ENCODE data around the gene ATXN1. TPM values are rescaled to one million over a fixed set of nuclear protein-coding genes. Genes with fewer than 3 reads are reported as not detected.

Gene ATXN1
- polyA plus RNA-seq, 1 donor (not counting 4 experiments of a cell fraction or from before 2014, with no cell fraction given): 9.7 TPM

DNA sequence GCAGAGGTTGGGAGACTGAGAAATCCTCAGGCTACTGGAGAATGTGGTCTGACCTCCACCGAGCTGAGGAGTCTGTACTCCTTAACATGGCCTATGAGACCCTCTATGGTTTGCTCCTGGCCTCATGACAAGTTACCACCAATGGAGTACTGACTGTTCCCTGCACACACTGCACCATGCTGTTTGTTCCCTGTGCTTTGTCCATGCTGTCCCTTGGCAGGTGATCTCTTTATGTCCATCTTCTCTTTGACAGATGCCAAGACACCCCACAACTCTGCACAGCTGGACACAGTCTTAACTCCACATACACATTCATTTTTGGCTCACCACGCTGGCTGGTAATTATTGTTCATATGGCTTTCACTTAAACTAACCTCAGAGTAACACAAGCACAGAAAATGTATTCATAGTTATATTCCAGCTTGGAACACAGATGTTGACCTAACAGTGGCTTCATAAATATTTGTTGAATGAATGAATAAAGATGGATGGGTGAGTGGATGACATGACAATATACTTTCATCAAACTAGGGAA is 258.0 kb downstream of the ATXN1 start:
- no peak overlapping the region for H3K4me3 ChIP-seq (ENCODE audit: control insufficient read depth in 2 of 3, extremely low read depth in 1 of 3, insufficient read depth in 2 of 3, low read depth in 1 of 3, low read length in 3 of 3)
- no peak overlapping the region for H2AFZ ChIP-seq (ENCODE audit: control insufficient read depth, low read length)
- H4K20me1 ChIP-seq (ENCODE audit: control insufficient read depth, extremely low read depth, insufficient read depth, low read length): no peaks in the 10 kb centered on the region
- H3K27me3 ChIP-seq (ENCODE audit: control insufficient read depth, extremely low read depth, insufficient read depth, low read length): no peaks in the 10 kb centered on the region
- H3K4me2 ChIP-seq (ENCODE audit: control insufficient read depth, extremely low read depth, insufficient read depth, low read depth, low read length): no peak overlapping the region
- H3K9me1 ChIP-seq (ENCODE audit: control insufficient read depth, extremely low read depth, insufficient read depth, low read length): no peaks in the 10 kb centered on the region
- no peak overlapping the region for H3K27ac ChIP-seq (ENCODE audit: control insufficient read depth, insufficient read depth, low read length)
- H3K4me1 ChIP-seq (ENCODE audit: control insufficient read depth, extremely low read depth, insufficient read depth, low read length): peaks cover 5% of the 10 kb centered on the region
- H3K9me3 ChIP-seq (ENCODE audit: control insufficient read depth, low read depth, low read length): no peaks in the 10 kb centered on the region
- H3K79me2 ChIP-seq (ENCODE audit: control insufficient read depth, insufficient read depth, low read length): no peaks in the 10 kb centered on the region
- dilution Hi-C loops (cut with MboI; ENCODE audit: extremely low pct_ligation_motif_present, low sequenced_read_pairs): no loop called here
- H3K9ac ChIP-seq (ENCODE audit: control insufficient read depth, extremely low read depth, insufficient read depth, low read length): no peak overlapping the region
- H3K36me3 ChIP-seq (ENCODE audit: control insufficient read depth in 2 of 2, extremely low read depth in 1 of 2, insufficient read depth in 2 of 2, low read length in 2 of 2): no peaks in the 10 kb centered on the region
- DNase-seq (ENCODE audit: low read depth, low spot score) (no peak), FAIRE-seq (no peak)
- TF ChIP-seq, protein P1, sequence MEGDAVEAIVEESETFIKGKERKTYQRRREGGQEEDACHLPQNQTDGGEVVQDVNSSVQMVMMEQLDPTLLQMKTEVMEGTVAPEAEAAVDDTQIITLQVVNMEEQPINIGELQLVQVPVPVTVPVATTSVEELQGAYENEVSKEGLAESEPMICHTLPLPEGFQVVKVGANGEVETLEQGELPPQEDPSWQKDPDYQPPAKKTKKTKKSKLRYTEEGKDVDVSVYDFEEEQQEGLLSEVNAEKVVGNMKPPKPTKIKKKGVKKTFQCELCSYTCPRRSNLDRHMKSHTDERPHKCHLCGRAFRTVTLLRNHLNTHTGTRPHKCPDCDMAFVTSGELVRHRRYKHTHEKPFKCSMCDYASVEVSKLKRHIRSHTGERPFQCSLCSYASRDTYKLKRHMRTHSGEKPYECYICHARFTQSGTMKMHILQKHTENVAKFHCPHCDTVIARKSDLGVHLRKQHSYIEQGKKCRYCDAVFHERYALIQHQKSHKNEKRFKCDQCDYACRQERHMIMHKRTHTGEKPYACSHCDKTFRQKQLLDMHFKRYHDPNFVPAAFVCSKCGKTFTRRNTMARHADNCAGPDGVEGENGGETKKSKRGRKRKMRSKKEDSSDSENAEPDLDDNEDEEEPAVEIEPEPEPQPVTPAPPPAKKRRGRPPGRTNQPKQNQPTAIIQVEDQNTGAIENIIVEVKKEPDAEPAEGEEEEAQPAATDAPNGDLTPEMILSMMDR (optimal IDR thresholded peaks at IDR 0.05 in 1 of 3, IDR thresholded peaks at IDR 0.05 in 1 of 3, conservative IDR thresholded peaks at IDR 0.05 in 1 of 3; ENCODE audit: extremely low read depth in 1 of 3, insufficient read depth in 2 of 3, low read length in 3 of 3): no peak
- no peak for TF ChIP-seq EZH2 (IDR thresholded peaks at IDR 0.05; ENCODE audit: low read length)

DNA sequence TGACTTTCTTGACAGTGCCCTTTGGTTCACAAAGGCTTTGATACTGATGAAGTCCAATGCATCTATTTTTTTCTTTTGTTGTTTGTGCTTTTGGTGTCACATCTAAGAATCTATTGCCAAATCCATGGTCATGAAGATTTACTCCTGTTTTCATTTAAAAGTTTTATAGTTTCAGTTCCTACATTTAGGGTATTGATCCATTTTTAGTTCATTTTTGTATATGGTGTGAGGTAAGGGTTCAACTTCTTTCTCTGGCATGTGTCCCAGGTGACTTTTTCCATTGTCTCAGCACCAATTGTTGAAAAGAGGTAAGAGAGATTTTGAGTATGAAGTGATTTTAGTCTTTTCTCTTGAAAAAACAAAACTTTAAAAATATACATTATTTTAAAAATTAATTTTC is 262.3 kb downstream of the ATXN1 start:
- Histone ChIP-seq H3K27me3 (ENCODE audit: control insufficient read depth, extremely low read depth, insufficient read depth, low read length) (no peaks in the 10 kb centered on the region), H3K4me1 (ENCODE audit: control insufficient read depth, extremely low read depth, insufficient read depth, low read length) (peaks cover 10% of the 10 kb centered on the region), H3K36me3 (ENCODE audit: control insufficient read depth in 2 of 2, extremely low read depth in 1 of 2, insufficient read depth in 2 of 2, low read length in 2 of 2) (no peaks in the 10 kb centered on the region), H3K9me1 (ENCODE audit: control insufficient read depth, extremely low read depth, insufficient read depth, low read length) (no peaks in the 10 kb centered on the region), H2AFZ (ENCODE audit: control insufficient read depth, low read length) (no peak overlapping the region), H3K27ac (ENCODE audit: control insufficient read depth, insufficient read depth, low read length) (no peak overlapping the region), H3K9ac (ENCODE audit: control insufficient read depth, extremely low read depth, insufficient read depth, low read length) (no peak overlapping the region), H3K79me2 (ENCODE audit: control insufficient read depth, insufficient read depth, low read length) (no peaks in the 10 kb centered on the region), H3K4me2 (ENCODE audit: control insufficient read depth, extremely low read depth, insufficient read depth, low read depth, low read length) (no peak overlapping the region), H4K20me1 (ENCODE audit: control insufficient read depth, extremely low read depth, insufficient read depth, low read length) (no peaks in the 10 kb centered on the region), H3K9me3 (ENCODE audit: control insufficient read depth, low read depth, low read length) (no peaks in the 10 kb centered on the region), H3K4me3 (ENCODE audit: control insufficient read depth in 2 of 3, extremely low read depth in 1 of 3, insufficient read depth in 2 of 3, low read depth in 1 of 3, low read length in 3 of 3) (no peak overlapping the region)
- TF ChIP-seq, protein P1 (optimal IDR thresholded peaks at IDR 0.05 in 1 of 3, IDR thresholded peaks at IDR 0.05 in 1 of 3, conservative IDR thresholded peaks at IDR 0.05 in 1 of 3; ENCODE audit: extremely low read depth in 1 of 3, insufficient read depth in 2 of 3, low read length in 3 of 3): no peak
- TF ChIP-seq EZH2 (IDR thresholded peaks at IDR 0.05; ENCODE audit: low read length): no peak
- no peak for FAIRE-seq
- dilution Hi-C loops (cut with MboI; ENCODE audit: extremely low pct_ligation_motif_present, low sequenced_read_pairs): no loop called here
- no peak for DNase-seq (ENCODE audit: low read depth, low spot score)

All from keratinocyte (primary cell).